C4-2B (cell line): Measurements from ENCODE around the gene MSN.

Experiments used
- ZFX ChIP-seq: fragments of 450-650 bp; IDR thresholded peaks from 2 replicates; pipeline ENCODE4 v1.6.1; 2017
- TF ChIP-seq, protein P1 (sequence below): fragments of 450-650 bp; conservative IDR thresholded peaks from 2 replicates; pipeline ENCODE4 v1.5.1; 2017; ENCODE audit warnings: mild to moderate bottlenecking

DNA sequence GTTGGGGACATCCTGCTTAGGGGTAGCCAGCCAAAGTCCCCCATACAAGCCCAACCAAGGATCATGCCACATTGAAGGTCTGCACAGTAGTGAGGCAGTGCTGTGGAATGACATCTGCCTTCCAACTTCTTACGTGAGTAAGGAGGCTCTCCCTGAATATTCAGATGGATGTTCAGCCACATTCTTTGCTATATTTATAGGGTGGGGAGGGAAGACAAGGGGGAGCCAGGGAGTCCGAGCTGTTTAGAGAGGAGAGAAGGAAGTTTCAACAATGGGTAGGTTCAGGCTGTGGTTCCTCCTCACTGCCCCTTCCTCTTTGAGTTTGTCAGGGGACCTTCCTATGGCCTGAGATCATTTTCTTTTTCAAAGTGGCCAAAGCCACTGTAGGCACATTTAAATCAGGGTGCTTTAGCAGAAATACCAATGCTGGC, 29.8 kb downstream of the MSN start:
- TF ChIP-seq, protein P1, sequence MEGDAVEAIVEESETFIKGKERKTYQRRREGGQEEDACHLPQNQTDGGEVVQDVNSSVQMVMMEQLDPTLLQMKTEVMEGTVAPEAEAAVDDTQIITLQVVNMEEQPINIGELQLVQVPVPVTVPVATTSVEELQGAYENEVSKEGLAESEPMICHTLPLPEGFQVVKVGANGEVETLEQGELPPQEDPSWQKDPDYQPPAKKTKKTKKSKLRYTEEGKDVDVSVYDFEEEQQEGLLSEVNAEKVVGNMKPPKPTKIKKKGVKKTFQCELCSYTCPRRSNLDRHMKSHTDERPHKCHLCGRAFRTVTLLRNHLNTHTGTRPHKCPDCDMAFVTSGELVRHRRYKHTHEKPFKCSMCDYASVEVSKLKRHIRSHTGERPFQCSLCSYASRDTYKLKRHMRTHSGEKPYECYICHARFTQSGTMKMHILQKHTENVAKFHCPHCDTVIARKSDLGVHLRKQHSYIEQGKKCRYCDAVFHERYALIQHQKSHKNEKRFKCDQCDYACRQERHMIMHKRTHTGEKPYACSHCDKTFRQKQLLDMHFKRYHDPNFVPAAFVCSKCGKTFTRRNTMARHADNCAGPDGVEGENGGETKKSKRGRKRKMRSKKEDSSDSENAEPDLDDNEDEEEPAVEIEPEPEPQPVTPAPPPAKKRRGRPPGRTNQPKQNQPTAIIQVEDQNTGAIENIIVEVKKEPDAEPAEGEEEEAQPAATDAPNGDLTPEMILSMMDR, result no peak
- TF ChIP-seq ZFX, result no peak
